HepG2 (cell line): ENCODE measurements around the gene PRRC2A. TPM values are rescaled to one million over a fixed set of nuclear protein-coding genes. Genes with fewer than 3 reads are reported as not detected.
A peak's percentile ranks its signal among the peaks of the same experiment; 100 is the strongest.

ENCODE experiments used
- AKAP8 ChIP-seq: sonication (generic); formaldehyde crosslinking; IDR thresholded peaks from 2 replicates; pipeline ENCODE4 v1.5.1; 2020; ENCODE audit warnings: mild to moderate bottlenecking, missing genetic modification reagents
- ARNT ChIP-seq: fragments of 450-650 bp; IDR thresholded peaks from 2 replicates; pipeline ENCODE4 v1.6.1; 2017
- CAMTA2 ChIP-seq: sonication (generic); formaldehyde crosslinking; IDR thresholded peaks from 2 replicates; pipeline ENCODE4 v1.4.0; 2020; ENCODE audit warnings: mild to moderate bottlenecking, missing genetic modification reagents, borderline replicate concordance
- FOXC1 ChIP-seq: sonication (generic); formaldehyde crosslinking; IDR thresholded peaks from 2 replicates; pipeline ENCODE4 v1.8.0; 2022; ENCODE audit warnings: mild to moderate bottlenecking, missing genetic modification reagents, borderline replicate concordance
- NFE2L1 ChIP-seq: sonication (generic); formaldehyde crosslinking; IDR thresholded peaks from 2 replicates; pipeline ENCODE4 v1.4.0; 2020; ENCODE audit warnings: missing genetic modification reagents, mild to moderate bottlenecking, borderline replicate concordance
- PRMT3 ChIP-seq: sonication (generic); formaldehyde crosslinking; IDR thresholded peaks from 2 replicates; pipeline ENCODE4 v1.8.1; 2022; ENCODE audit warnings: low read depth, mild to moderate bottlenecking, moderate library complexity, missing genetic modification reagents, borderline replicate concordance
- SSRP1 ChIP-seq: IDR thresholded peaks from 2 replicates; pipeline ENCODE4 v1.6.1; 2016; ENCODE audit warnings: control low read depth
- TAF1 ChIP-seq: sonication (generic); formaldehyde crosslinking; IDR thresholded peaks from 2 replicates; pipeline ENCODE4 v1.4.0; 2020; ENCODE audit warnings: missing genetic modification reagents
- TERF1 ChIP-seq: sonication (generic); formaldehyde crosslinking; IDR thresholded peaks from 2 replicates; pipeline ENCODE4 v1.8.0; 2022; ENCODE audit warnings: mild to moderate bottlenecking, missing genetic modification reagents, moderate library complexity
- THAP7 ChIP-seq: sonication (generic); formaldehyde crosslinking; IDR thresholded peaks from 2 replicates; pipeline ENCODE4 v1.8.1; 2023; ENCODE audit warnings: mild to moderate bottlenecking, missing genetic modification reagents
- THAP8 ChIP-seq: sonication (generic); formaldehyde crosslinking; IDR thresholded peaks from 2 replicates; pipeline ENCODE4 v1.5.1; 2020; ENCODE audit warnings: missing genetic modification reagents, mild to moderate bottlenecking, borderline replicate concordance
- TOE1 ChIP-seq: sonication (generic); formaldehyde crosslinking; IDR thresholded peaks from 2 replicates; pipeline ENCODE4 v1.4.0; 2020; ENCODE audit warnings: mild to moderate bottlenecking, missing genetic modification reagents
- ZBTB33 ChIP-seq: sonication (generic); formaldehyde crosslinking; IDR thresholded peaks from 2 replicates; pipeline ENCODE4 v1.4.0; 2020; ENCODE audit warnings: missing genetic modification reagents
- ZFP36L2 ChIP-seq: sonication (generic); formaldehyde crosslinking; IDR thresholded peaks from 2 replicates; pipeline ENCODE4 v1.4.0; 2020; ENCODE audit warnings: missing genetic modification reagents
- ZNF446 ChIP-seq: sonication (generic); formaldehyde crosslinking; IDR thresholded peaks from 2 replicates; pipeline ENCODE4 v1.5.0; 2020; ENCODE audit warnings: mild to moderate bottlenecking, missing genetic modification reagents
- ZNF672 ChIP-seq: sonication (generic); formaldehyde crosslinking; IDR thresholded peaks from 2 replicates; pipeline ENCODE4 v1.8.1; 2022; ENCODE audit warnings: missing genetic modification reagents
- ZNF772 ChIP-seq: sonication (generic); formaldehyde crosslinking; IDR thresholded peaks from 2 replicates; pipeline ENCODE4 v1.5.0; 2020; ENCODE audit warnings: mild to moderate bottlenecking, missing genetic modification reagents
- ZSCAN12 ChIP-seq: sonication (generic); formaldehyde crosslinking; IDR thresholded peaks from 2 replicates; pipeline ENCODE4 v1.9.0; 2021; ENCODE audit warnings: mild to moderate bottlenecking, missing genetic modification reagents
- ZSCAN22 ChIP-seq: sonication (generic); formaldehyde crosslinking; IDR thresholded peaks from 2 replicates; pipeline ENCODE4 v1.4.0; 2020; ENCODE audit warnings: mild to moderate bottlenecking, missing genetic modification reagents
- ZSCAN25 ChIP-seq: sonication (generic); formaldehyde crosslinking; IDR thresholded peaks from 2 replicates; pipeline ENCODE4 v1.8.0; 2022; ENCODE audit warnings: mild to moderate bottlenecking, missing genetic modification reagents
- ZZZ3 ChIP-seq: sonication (generic); formaldehyde crosslinking; IDR thresholded peaks from 2 replicates; pipeline ENCODE4 v1.4.0; 2020; ENCODE audit warnings: missing genetic modification reagents, mild to moderate bottlenecking, borderline replicate concordance
- polyA plus RNA-seq, 8 experiments: library from polyadenylated mRNA; depleted of rRNA in 3 of 8; stranded (reverse) in 7 of 8; unstranded in 1 of 8; fragments of >200 nt; fragmentation: Illumina TruSeq in 4 of 8; extraction: Trizol in 4 of 8; gene quantifications; 2 replicates each; pipeline versions ENCODE4 v1.2.1 to v1.2.3, GENCODE V29; 2011 to 2016; ENCODE audit warnings: low read depth in 4 of 8, missing spikeins in 1 of 8, mixed read lengths in 1 of 8; ENCODE audit not compliant: insufficient read depth in 1 of 8
- total RNA-seq, 5 experiments: library from RNA; depleted of rRNA; stranded (reverse); fragments of >200 nt; fragmentation: Illumina TruSeq; extraction: Trizol; gene quantifications; 2 replicates each; pipeline ENCODE4 v1.2.3, GENCODE V29; 2016; ENCODE audit warnings: low read depth in 1 of 5
- TF ChIP-seq, protein P1 (sequence below): IDR thresholded peaks from 2 replicates; pipeline ENCODE4 v1.6.1; 2016; ENCODE audit warnings: low read depth, control low read depth
- TF ChIP-seq, protein P2 (sequence below): fragments of 450-650 bp; IDR thresholded peaks from 2 replicates; pipeline ENCODE4 v1.6.1; 2017

PRRC2A gene
- total and polyA plus RNA-seq, 2 of the 13 experiments (the other 11 are each of a cell fraction or from before 2014, with no cell fraction given), result 38.9 to 47.4 TPM

- TF ChIP-seq ZFP36L2 (no peak; the same call in 1 of the 2 replicates), ZNF672 (no peak), ZZZ3 (CRISPR knock-in tag) (no peak), ARNT (no peak), THAP7 (peak; percentile 84), ZNF772 (CRISPR knock-in tag) (peak; percentile 60; the same call in 1 of the 2 replicates), CAMTA2 (no peak), TERF1 (CRISPR knock-in tag) (no peak), ZSCAN12 (no peak), TAF1 (CRISPR knock-in tag) (peak; percentile 42), ZSCAN22 (CRISPR knock-in tag) (no peak), TOE1 (peak; percentile 73; the same call in 1 of the 2 replicates), AKAP8 (CRISPR knock-in tag) (peak; percentile 56; the same call in 1 of the 2 replicates), ZNF446 (CRISPR knock-in tag) (0 out of 2 replicates have a peak, but pooled peaks have one; percentile 41), SSRP1 (CRISPR knock-in tag) (no peak; the same call in 1 of the 2 replicates), ZSCAN25 (CRISPR knock-in tag) (no peak), ZBTB33 (CRISPR knock-in tag) (no peak), NFE2L1 (CRISPR knock-in tag) (no peak), THAP8 (CRISPR knock-in tag) (no peak; the same call in 1 of the 2 replicates), PRMT3 (CRISPR knock-in tag) (no peak; the same call in none of the 2 replicates), FOXC1 (no peak)
- TF ChIP-seq, protein P1, sequence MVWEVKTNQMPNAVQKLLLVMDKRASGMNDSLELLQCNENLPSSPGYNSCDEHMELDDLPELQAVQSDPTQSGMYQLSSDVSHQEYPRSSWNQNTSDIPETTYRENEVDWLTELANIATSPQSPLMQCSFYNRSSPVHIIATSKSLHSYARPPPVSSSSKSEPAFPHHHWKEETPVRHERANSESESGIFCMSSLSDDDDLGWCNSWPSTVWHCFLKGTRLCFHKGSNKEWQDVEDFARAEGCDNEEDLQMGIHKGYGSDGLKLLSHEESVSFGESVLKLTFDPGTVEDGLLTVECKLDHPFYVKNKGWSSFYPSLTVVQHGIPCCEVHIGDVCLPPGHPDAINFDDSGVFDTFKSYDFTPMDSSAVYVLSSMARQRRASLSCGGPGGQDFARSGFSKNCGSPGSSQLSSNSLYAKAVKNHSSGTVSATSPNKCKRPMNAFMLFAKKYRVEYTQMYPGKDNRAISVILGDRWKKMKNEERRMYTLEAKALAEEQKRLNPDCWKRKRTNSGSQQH (CRISPR knock-in tag), result no peak
- TF ChIP-seq, protein P2, sequence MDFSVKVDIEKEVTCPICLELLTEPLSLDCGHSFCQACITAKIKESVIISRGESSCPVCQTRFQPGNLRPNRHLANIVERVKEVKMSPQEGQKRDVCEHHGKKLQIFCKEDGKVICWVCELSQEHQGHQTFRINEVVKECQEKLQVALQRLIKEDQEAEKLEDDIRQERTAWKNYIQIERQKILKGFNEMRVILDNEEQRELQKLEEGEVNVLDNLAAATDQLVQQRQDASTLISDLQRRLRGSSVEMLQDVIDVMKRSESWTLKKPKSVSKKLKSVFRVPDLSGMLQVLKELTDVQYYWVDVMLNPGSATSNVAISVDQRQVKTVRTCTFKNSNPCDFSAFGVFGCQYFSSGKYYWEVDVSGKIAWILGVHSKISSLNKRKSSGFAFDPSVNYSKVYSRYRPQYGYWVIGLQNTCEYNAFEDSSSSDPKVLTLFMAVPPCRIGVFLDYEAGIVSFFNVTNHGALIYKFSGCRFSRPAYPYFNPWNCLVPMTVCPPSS, result no peak
Measured at GRCh38 chr6:31664790-31665500, 44.4 kb downstream of the PRRC2A start, which contains the start of gene GPANK1 (continued).
